ENCODE results near the gene STRN.
A peak's percentile ranks its signal among the peaks of the same experiment; 100 is the strongest.

The STRN gene

GRCh38 chr2:36802952-36803351 lies 163.4 kb downstream of the STRN start:
- FAIRE-seq (no peak), DNase-seq (ENCODE audit: insufficient read length, low spot score) (no peak)

- FAIRE-seq (no peak), DNase-seq (ENCODE audit: insufficient read length, low spot score) (no peak)
Observed at GRCh38 chr2:36801088-36801487, 165.2 kb downstream of the STRN start.

- DNase-seq (ENCODE audit: insufficient read length, low spot score) (no peak), FAIRE-seq (no peak)
Observed at GRCh38 chr2:36800381-36800780, 166.0 kb downstream of the STRN start.

- FAIRE-seq (no peak), DNase-seq (ENCODE audit: insufficient read length, low spot score) (no peak)
Observed at GRCh38 chr2:36798724-36799123, 167.6 kb downstream of the STRN start.

- FAIRE-seq = peak; percentile 23
- DNase-seq (ENCODE audit: insufficient read length, low spot score) = peak; percentile 36
Observed at GRCh38 chr2:36797324-36798070, 168.8 kb downstream of the STRN start.

Measured in HTR-8/SVneo (cell line).